ENCODE results near the gene INPP4B.

INPP4B gene

GRCh38 chr4:142222127-142222526, 624.0 kb downstream of the INPP4B start:
- H3K4me3 ChIP-seq (ENCODE audit: low read depth, low read length): no peak overlapping the region
- TF ChIP-seq, protein P1, sequence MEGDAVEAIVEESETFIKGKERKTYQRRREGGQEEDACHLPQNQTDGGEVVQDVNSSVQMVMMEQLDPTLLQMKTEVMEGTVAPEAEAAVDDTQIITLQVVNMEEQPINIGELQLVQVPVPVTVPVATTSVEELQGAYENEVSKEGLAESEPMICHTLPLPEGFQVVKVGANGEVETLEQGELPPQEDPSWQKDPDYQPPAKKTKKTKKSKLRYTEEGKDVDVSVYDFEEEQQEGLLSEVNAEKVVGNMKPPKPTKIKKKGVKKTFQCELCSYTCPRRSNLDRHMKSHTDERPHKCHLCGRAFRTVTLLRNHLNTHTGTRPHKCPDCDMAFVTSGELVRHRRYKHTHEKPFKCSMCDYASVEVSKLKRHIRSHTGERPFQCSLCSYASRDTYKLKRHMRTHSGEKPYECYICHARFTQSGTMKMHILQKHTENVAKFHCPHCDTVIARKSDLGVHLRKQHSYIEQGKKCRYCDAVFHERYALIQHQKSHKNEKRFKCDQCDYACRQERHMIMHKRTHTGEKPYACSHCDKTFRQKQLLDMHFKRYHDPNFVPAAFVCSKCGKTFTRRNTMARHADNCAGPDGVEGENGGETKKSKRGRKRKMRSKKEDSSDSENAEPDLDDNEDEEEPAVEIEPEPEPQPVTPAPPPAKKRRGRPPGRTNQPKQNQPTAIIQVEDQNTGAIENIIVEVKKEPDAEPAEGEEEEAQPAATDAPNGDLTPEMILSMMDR (IDR thresholded peaks at IDR 0.05; ENCODE audit: borderline replicate concordance, insufficient read depth, low read depth, low read length): no peak

- TF ChIP-seq, protein P1 (IDR thresholded peaks at IDR 0.05; ENCODE audit: borderline replicate concordance, insufficient read depth, low read depth, low read length): no peak
- no peak overlapping the region for H3K4me3 ChIP-seq (ENCODE audit: low read depth, low read length)
Observed at GRCh38 chr4:142218726-142219125, 627.4 kb downstream of the INPP4B start.

DNA sequence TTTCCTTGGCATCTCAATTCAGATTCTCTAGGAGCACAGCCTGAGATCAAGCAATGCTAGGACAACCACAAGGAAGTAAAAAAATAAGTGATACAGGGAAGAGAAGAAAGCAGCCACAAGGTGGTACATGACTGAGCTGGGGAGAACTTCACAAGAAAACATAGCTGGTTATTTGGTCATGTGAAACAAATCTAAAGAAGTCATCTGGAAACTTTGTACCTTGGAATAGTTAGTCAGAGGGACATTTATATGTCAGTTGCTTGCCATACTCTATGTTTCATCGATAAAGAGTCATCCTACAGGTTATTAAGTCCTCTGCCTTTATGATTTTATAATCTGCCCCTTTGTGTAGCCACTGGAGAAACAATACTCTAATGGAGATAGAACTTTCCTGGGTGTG, 634.7 kb downstream of the INPP4B start:
- no peak overlapping the region for H3K4me3 ChIP-seq (ENCODE audit: low read depth, low read length)
- TF ChIP-seq, protein P1 (IDR thresholded peaks at IDR 0.05; ENCODE audit: borderline replicate concordance, insufficient read depth, low read depth, low read length): no peak

- TF ChIP-seq, protein P1 (IDR thresholded peaks at IDR 0.05; ENCODE audit: borderline replicate concordance, insufficient read depth, low read depth, low read length): no peak
- no peak overlapping the region for H3K4me3 ChIP-seq (ENCODE audit: low read depth, low read length)
Observed at GRCh38 chr4:142203505-142203904, 642.6 kb downstream of the INPP4B start.

DNA sequence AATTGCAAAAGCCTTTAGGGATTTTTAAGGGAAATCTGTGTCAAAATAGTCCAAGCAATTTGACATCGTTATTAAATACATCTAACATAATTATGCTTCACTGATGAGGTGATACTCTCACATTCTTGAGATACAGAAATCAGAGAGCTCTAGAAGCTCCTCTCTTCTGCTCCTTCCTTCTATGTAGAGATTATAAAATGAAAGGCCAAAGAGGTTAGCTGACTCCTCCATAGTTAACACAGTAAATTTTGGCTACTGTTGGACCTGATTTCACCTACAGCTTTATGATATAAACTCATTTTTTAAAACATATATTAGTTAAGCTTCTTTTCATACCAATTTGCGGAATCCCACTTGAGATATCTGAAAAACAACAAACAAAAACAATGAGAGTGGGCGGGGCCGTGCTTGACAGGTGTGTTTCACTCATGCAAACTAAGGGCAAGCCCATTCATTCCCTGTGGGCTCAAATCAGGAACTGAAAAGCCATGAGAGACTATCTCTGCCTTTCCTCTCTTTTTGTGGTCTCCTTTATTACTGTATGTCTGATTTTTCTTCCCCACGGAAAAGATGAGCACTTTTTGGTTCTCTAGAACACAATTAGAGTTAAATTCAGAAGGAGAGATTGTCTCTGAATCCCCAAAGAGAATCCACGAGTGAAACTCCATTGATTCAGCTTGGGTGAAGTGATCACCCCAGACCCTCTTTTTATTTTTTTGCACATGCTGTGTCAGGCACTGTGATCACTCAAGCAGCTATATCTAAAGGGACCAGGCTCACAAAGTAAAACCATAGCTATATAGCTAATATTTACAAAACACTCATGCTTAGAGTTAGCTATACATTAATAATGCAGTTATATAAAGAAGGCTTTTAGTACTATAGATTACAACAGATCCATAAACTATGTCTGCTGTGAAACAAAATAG, 643.4 kb downstream of the INPP4B start:
- TF ChIP-seq, protein P1 (IDR thresholded peaks at IDR 0.05; ENCODE audit: borderline replicate concordance, insufficient read depth, low read depth, low read length): no peak
- no peak overlapping the region for H3K4me3 ChIP-seq (ENCODE audit: low read depth, low read length)

- TF ChIP-seq, protein P1 (IDR thresholded peaks at IDR 0.05; ENCODE audit: borderline replicate concordance, insufficient read depth, low read depth, low read length): no peak
- no peak overlapping the region for H3K4me3 ChIP-seq (ENCODE audit: low read depth, low read length)
Observed at GRCh38 chr4:142201041-142201440, 645.1 kb downstream of the INPP4B start.

DNA sequence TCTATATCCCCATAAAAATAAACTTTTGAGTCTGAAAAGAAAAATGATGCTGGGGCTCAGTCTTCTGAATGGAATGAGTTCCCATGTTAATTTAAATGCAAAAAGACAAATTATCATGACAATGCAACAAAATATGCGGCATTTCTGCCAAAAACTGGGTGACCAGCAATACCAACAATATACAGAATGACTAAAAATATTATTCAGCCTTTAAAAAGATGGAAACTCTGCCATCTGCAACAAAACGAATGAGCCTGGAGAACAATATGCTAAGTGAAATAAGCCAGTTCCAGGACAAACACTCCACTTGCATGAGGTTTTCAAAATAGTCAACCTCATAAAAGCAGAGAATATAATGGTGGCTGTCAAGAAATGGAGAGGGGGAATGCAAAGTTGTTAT, 651.2 kb downstream of the INPP4B start:
- H3K4me3 ChIP-seq (ENCODE audit: low read depth, low read length): no peak overlapping the region
- TF ChIP-seq, protein P1 (IDR thresholded peaks at IDR 0.05; ENCODE audit: borderline replicate concordance, insufficient read depth, low read depth, low read length): no peak

All from GM12875 (cell line).